ENCODE results near the gene RBM12.

Gene RBM12

GRCh38 chr20:35618263-35619131 is 46.2 kb downstream of the RBM12 start:
- no peak for TF ChIP-seq SIN3A (IDR thresholded peaks at IDR 0.05; ENCODE audit: borderline replicate concordance, insufficient read depth, low read length)
- TF ChIP-seq FOXP2 (optimal IDR thresholded peaks at IDR 0.05; ENCODE audit: borderline replicate concordance, extremely low read depth, extremely low read length, insufficient read depth) = no peak
- no peak for TF ChIP-seq POLR2AphosphoS5 (IDR thresholded peaks at IDR 0.05; ENCODE audit: low read depth, low read length)
- no peak for TF ChIP-seq TAF1 (IDR thresholded peaks at IDR 0.05; ENCODE audit: borderline replicate concordance, insufficient read depth, low read length)
- no peak for TF ChIP-seq REST (IDR thresholded peaks at IDR 0.05; ENCODE audit: insufficient read depth in 1 of 2, low read depth in 2 of 2, low read length in 2 of 2)

GRCh38 chr20:35617397-35618262 is 47.1 kb downstream of the RBM12 start:
- TF ChIP-seq REST (IDR thresholded peaks at IDR 0.05; ENCODE audit: insufficient read depth in 1 of 2, low read depth in 2 of 2, low read length in 2 of 2) (no peak), SIN3A (IDR thresholded peaks at IDR 0.05; ENCODE audit: borderline replicate concordance, insufficient read depth, low read length) (no peak), TAF1 (IDR thresholded peaks at IDR 0.05; ENCODE audit: borderline replicate concordance, insufficient read depth, low read length) (no peak), POLR2AphosphoS5 (IDR thresholded peaks at IDR 0.05; ENCODE audit: low read depth, low read length) (no peak; the same call in 1 of the 2 replicates), FOXP2 (optimal IDR thresholded peaks at IDR 0.05; ENCODE audit: borderline replicate concordance, extremely low read depth, extremely low read length, insufficient read depth) (no peak)

- no peak; the same call in 1 of the 2 replicates for TF ChIP-seq POLR2AphosphoS5 (IDR thresholded peaks at IDR 0.05; ENCODE audit: low read depth, low read length)
- no peak for TF ChIP-seq FOXP2 (optimal IDR thresholded peaks at IDR 0.05; ENCODE audit: borderline replicate concordance, extremely low read depth, extremely low read length, insufficient read depth)
- TF ChIP-seq SIN3A (IDR thresholded peaks at IDR 0.05; ENCODE audit: borderline replicate concordance, insufficient read depth, low read length) = no peak
- no peak for TF ChIP-seq REST (IDR thresholded peaks at IDR 0.05; ENCODE audit: insufficient read depth in 1 of 2, low read depth in 2 of 2, low read length in 2 of 2)
- no peak for TF ChIP-seq TAF1 (IDR thresholded peaks at IDR 0.05; ENCODE audit: borderline replicate concordance, insufficient read depth, low read length)
Observed at GRCh38 chr20:35616465-35617396, 48.0 kb downstream of the RBM12 start.

- TF ChIP-seq SIN3A (IDR thresholded peaks at IDR 0.05; ENCODE audit: borderline replicate concordance, insufficient read depth, low read length) (peak; percentile 74; the same call in 1 of the 2 replicates), TAF1 (IDR thresholded peaks at IDR 0.05; ENCODE audit: borderline replicate concordance, insufficient read depth, low read length) (peak; percentile 53; the same call in 1 of the 2 replicates), FOXP2 (optimal IDR thresholded peaks at IDR 0.05; ENCODE audit: borderline replicate concordance, extremely low read depth, extremely low read length, insufficient read depth) (peak; percentile 84), POLR2AphosphoS5 (IDR thresholded peaks at IDR 0.05; ENCODE audit: low read depth, low read length) (peak; percentile 81), REST (IDR thresholded peaks at IDR 0.05; ENCODE audit: insufficient read depth in 1 of 2, low read depth in 2 of 2, low read length in 2 of 2) (0 out of 4 replicates have a peak, but pooled peaks of 1 of the 2 experiments have one; percentile 18)
Observed at GRCh38 chr20:35615667-35616464, 48.8 kb downstream of the RBM12 start, which contains the start of gene SPAG4. TSS of gene SPAG4 (plus strand) at chr20:35615829. CDS start at chr20:35616004, 175 bp downstream.

All from PFSK-1 (cell line).